HepG2 (cell line): ENCODE measurements around the gene UPF3B. TPM values are rescaled to one million over a fixed set of nuclear protein-coding genes. Genes with fewer than 3 reads are reported as not detected.

ENCODE experiments used
- ATAC-seq: fragments of 200-7000 bp; cut with Tn5 transposase; 3 replicates; pipeline ENCODE4 v1.9.1; 2020; ENCODE audit warnings: mild to moderate bottlenecking, moderate library complexity
- BruUV-seq: library from RNA; stranded (reverse); fragments of 400-500 nt; replicated peaks from 2 replicates; lab custom pipeline; 2021; lab: Mats Ljungman, UMichigan
- CTCF ChIA-PET: fragments of 300-600 bp; formaldehyde crosslinking; extraction: SDS; loops from one replicate; lab custom pipeline; 2021; ENCODE audit warnings: low total read pairs, inconsistent platforms, low intra/inter-chr PET ratio; lab: Yijun Ruan, JAX
- POLR2A ChIA-PET: fragments of 350-600 bp; sonication (Branson Sonifier 250); formaldehyde crosslinking; loops from one replicate; lab custom pipeline; 2020; ENCODE audit warnings: antibody characterized with exemption, inconsistent platforms; lab: Yijun Ruan, JAX
- DNase-seq: peaks from one replicate; pipeline ENCODE4 v3.0.0-alpha.2; 2015; ENCODE audit warnings: low spot score
- FAIRE-seq: peaks from 3 replicates; lab custom pipeline; 2011; peaks lifted over from hg19 to GRCh38; lab: Jason Lieb, UNC
- H2AFZ ChIP-seq: one replicate; pipeline ENCODE4 v1.6.1; 2011; ENCODE audit warnings: low read length, inconsistent platforms
- H3K27ac ChIP-seq: fragments of 300-600 bp; 3 replicates; pipeline ENCODE4 v1.8.0; 2011; ENCODE audit warnings: mixed run types, mild to moderate bottlenecking, mixed read lengths, low read length, inconsistent platforms; ENCODE audit not compliant: insufficient read depth; ENCODE audit errors: extremely low read length
- H3K27me3 ChIP-seq, 2 experiments: fragments of 200-600 bp in 1 of 2; 2 replicates in 1 of 2; 3 replicates in 1 of 2; pipeline versions ENCODE4 v1.6.0 to v1.8.0; 2011; ENCODE audit warnings: low read length in 2 of 2, mild to moderate bottlenecking in 2 of 2, moderate library complexity in 2 of 2, inconsistent platforms in 1 of 2; ENCODE audit not compliant: insufficient read depth in 2 of 2, control insufficient read depth in 1 of 2
- H3K36me3 ChIP-seq, 2 experiments: fragments of 200-600 bp in 1 of 2; replicated peaks in 1 of 2; 2 replicates in 1 of 2; 3 replicates in 1 of 2; pipeline versions ENCODE4 v1.5.1 to v1.8.0; 2011; ENCODE audit warnings: low read length in 2 of 2, inconsistent platforms in 1 of 2; ENCODE audit not compliant: insufficient read depth in 2 of 2, control insufficient read depth in 1 of 2
- H3K4me1 ChIP-seq: 2 replicates; pipeline ENCODE4 v1.5.1; 2012; ENCODE audit warnings: low read length, inconsistent platforms; ENCODE audit not compliant: insufficient read depth
- H3K4me2 ChIP-seq: 2 replicates; pipeline ENCODE4 v1.6.0; 2011; ENCODE audit warnings: low read depth, low read length, inconsistent platforms
- H3K4me3 ChIP-seq, 3 experiments: fragments of 200-600 bp in 1 of 3; sonication (generic), shearing (Covaris generic) in 1 of 3; replicated peaks in 1 of 3; 2 replicates each; pipeline ENCODE4 v1.5.1; 2011 to 2016; ENCODE audit warnings: low read length in 3 of 3, inconsistent platforms in 2 of 3, low read depth in 2 of 3, mild to moderate bottlenecking in 2 of 3, control low read depth in 1 of 3, mixed read lengths in 1 of 3; ENCODE audit not compliant: insufficient read depth in 1 of 3
- H3K79me2 ChIP-seq: one replicate; pipeline ENCODE4 v1.6.1; 2011; ENCODE audit warnings: low read length, inconsistent platforms; ENCODE audit not compliant: insufficient read depth
- H3K9ac ChIP-seq: 2 replicates; pipeline ENCODE4 v1.6.0; 2011; ENCODE audit warnings: mild to moderate bottlenecking, low read depth, low read length, inconsistent platforms; ENCODE audit not compliant: insufficient read depth
- H3K9me3 ChIP-seq: 2 replicates; pipeline ENCODE4 v1.5.1; 2012; ENCODE audit warnings: mild to moderate bottlenecking, low read length
- H4K20me1 ChIP-seq: 2 replicates; pipeline ENCODE4 v1.6.0; 2011; ENCODE audit warnings: inconsistent platforms, mild to moderate bottlenecking, low read length, moderate library complexity; ENCODE audit not compliant: insufficient read depth
- WGBS: methylation state at CpG from one replicate; pipeline ENCODE4 v1.1.6; 2017; ENCODE audit warnings: low lambda C conversion rate; 5-methylcytosine and 5-hydroxymethylcytosine counted together
- in situ Hi-C: cut with HindIII; loops from 2 replicates; pipeline ENCODE4 v1.10.0; 2017; ENCODE audit warnings: low pct_unique_long_range_greater_than_20kb; ENCODE audit not compliant: extremely low pct_ligation_motif_present
- intact Hi-C: fragments of 100-400 bp; cut with micrococcal nuclease; formaldehyde crosslinking; loops from one replicate; pipeline ENCODE4 v1.10.0; 2022; ENCODE audit not compliant: unreplicated experiment
- polyA plus RNA-seq, 8 experiments: library from polyadenylated mRNA; depleted of rRNA in 3 of 8; stranded (reverse) in 7 of 8; unstranded in 1 of 8; fragments of >200 nt; fragmentation: Illumina TruSeq in 4 of 8; extraction: Trizol in 4 of 8; gene quantifications; 2 replicates each; pipeline versions ENCODE4 v1.2.1 to v1.2.3, GENCODE V29; 2011 to 2016; ENCODE audit warnings: low read depth in 4 of 8, missing spikeins in 1 of 8, mixed read lengths in 1 of 8; ENCODE audit not compliant: insufficient read depth in 1 of 8
- total RNA-seq, 5 experiments: library from RNA; depleted of rRNA; stranded (reverse); fragments of >200 nt; fragmentation: Illumina TruSeq; extraction: Trizol; gene quantifications; 2 replicates each; pipeline ENCODE4 v1.2.3, GENCODE V29; 2016; ENCODE audit warnings: low read depth in 1 of 5
- TF ChIP-seq, protein P1 (sequence below), 2 experiments: sonication (generic) in 1 of 2; formaldehyde crosslinking in 1 of 2; IDR thresholded peaks; 2 replicates each; pipeline versions ENCODE4 v1.6.1 to v1.9.0; 2014 to 2022; ENCODE audit warnings: antibody characterized with exemption in 1 of 2, borderline replicate concordance in 1 of 2, inconsistent platforms in 1 of 2, low read depth in 1 of 2, missing genetic modification reagents in 1 of 2

Gene UPF3B
- total and polyA plus RNA-seq, 2 of the 13 experiments (the other 11 are each of a cell fraction or from before 2014, with no cell fraction given): 5.2 to 7.2 TPM

DNA sequence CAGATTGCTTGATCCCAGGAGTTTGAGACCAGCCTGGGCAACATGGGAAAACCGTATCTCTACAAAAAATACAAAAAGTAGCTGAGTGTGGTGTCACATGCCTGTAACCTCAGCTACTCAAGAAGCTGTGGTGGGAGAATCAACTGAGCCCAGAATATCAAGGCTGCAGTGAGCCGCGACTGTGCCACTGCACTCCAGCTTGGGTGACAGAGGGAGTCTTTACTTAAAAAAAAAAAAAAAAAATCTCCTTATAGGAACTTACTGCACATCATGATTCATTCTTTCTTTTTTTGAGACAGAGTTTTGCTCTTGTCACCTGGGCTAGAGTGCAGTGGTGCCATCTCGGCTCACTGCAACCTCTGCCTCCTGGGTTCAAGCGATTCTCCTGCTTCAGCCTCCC, 24.3 kb downstream of the UPF3B start:
- no TSS peak for BruUV-seq
- DNase-seq (no peak), ATAC-seq (no peak), FAIRE-seq (no peak)
- intact Hi-C loops: no loop called here
- no peak overlapping the region for H3K4me3 ChIP-seq
- no peak overlapping the region for H3K9ac ChIP-seq
- peaks cover 29% of the 10 kb centered on the region for H3K4me1 ChIP-seq
- ChIA-PET CTCF (no interaction called here), POLR2A (no interaction called here)
- no peaks in the 10 kb centered on the region for H3K9me3 ChIP-seq
- TF ChIP-seq, protein P1, sequence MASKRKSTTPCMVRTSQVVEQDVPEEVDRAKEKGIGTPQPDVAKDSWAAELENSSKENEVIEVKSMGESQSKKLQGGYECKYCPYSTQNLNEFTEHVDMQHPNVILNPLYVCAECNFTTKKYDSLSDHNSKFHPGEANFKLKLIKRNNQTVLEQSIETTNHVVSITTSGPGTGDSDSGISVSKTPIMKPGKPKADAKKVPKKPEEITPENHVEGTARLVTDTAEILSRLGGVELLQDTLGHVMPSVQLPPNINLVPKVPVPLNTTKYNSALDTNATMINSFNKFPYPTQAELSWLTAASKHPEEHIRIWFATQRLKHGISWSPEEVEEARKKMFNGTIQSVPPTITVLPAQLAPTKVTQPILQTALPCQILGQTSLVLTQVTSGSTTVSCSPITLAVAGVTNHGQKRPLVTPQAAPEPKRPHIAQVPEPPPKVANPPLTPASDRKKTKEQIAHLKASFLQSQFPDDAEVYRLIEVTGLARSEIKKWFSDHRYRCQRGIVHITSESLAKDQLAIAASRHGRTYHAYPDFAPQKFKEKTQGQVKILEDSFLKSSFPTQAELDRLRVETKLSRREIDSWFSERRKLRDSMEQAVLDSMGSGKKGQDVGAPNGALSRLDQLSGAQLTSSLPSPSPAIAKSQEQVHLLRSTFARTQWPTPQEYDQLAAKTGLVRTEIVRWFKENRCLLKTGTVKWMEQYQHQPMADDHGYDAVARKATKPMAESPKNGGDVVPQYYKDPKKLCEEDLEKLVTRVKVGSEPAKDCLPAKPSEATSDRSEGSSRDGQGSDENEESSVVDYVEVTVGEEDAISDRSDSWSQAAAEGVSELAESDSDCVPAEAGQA (IDR thresholded peaks at IDR 0.05; ENCODE audit: low read depth): no peak
- TF ChIP-seq, protein P1 (CRISPR knock-in tag; IDR thresholded peaks at IDR 0.05; ENCODE audit: borderline replicate concordance): no peak
- H3K36me3 ChIP-seq: no peaks in the 10 kb centered on the region
- in situ Hi-C loops: no loop called here
- no peak overlapping the region for H2AFZ ChIP-seq
- H4K20me1 ChIP-seq: no peaks in the 10 kb centered on the region
- WGBS: 100% methylated on average over 5 of the region's 5 CpGs
- no peak overlapping the region for H3K27ac ChIP-seq
- H3K79me2 ChIP-seq: no peaks in the 10 kb centered on the region
- H3K4me2 ChIP-seq: no peak overlapping the region
- H3K27me3 ChIP-seq: no peaks in the 10 kb centered on the region
